ENCODE data around the gene SLC12A7.

- TF ChIP-seq EZH2 (IDR thresholded peaks at IDR 0.05; ENCODE audit: low read length, unreplicated experiment) (no peak), EZH2phosphoT487 (IDR thresholded peaks at IDR 0.05; ENCODE audit: borderline replicate concordance, low read length) (no peak), CTCF (conservative IDR thresholded peaks at IDR 0.05; ENCODE audit: low read depth, low read length) (no peak)
Observed at GRCh38 chr5:1131726-1132125, 19.9 kb upstream of the SLC12A7 start.

All from PC-3 (cell line).